ENCODE data around the gene GOLGA1. TPM values are rescaled to one million over a fixed set of nuclear protein-coding genes. Genes with fewer than 3 reads are reported as not detected.

Gene GOLGA1
- total and polyA plus RNA-seq, 12 donors = 13.0 to 30.2 (median 23.0) TPM

DNA sequence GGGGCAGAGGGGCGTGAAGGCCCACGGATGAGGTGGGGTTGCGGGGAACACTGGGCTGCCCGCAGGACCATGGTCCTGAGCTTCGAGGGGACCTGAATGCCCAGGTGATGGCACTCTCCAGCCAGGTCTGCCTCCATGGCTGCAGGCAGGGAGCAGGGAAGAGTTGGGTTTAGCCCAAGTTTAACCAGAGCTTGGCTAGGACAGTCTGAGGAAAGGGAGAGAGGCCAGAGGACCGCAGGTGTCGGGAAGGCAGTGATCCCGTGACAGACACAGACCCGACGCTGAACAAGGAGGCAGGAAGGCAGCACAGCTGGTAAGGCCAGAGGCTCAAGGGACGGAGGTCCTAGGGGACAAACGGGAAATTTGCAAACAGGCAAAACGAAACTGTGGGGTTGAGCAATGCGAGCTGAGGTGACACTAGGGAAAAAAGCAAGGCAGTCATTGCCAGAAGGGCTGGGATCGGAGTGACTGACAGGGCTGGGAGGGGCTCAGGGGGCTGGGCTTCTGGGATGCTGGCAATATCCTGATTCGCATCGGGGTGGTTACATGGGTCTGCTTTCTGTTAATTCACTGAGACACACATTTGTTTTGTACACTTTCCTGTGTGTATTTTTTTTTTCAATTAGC lies 53.9 kb downstream of the GOLGA1 start:
- no peaks in the 10 kb centered on the region for H3K9me3 ChIP-seq (replicated peaks in 1 of 3)
- intact Hi-C loops (cut with DNase I) = no loop called here
- H3K4me1 ChIP-seq (replicated peaks in 1 of 2) = no peaks in the 10 kb centered on the region
- 89 to 92% (median 90%) methylated on average over 17 of the region's 17 CpGs for WGBS, 4 donors
- no peak overlapping the region for H3K27ac ChIP-seq
- no peaks in the 10 kb centered on the region for H3K27me3 ChIP-seq
- H3K36me3 ChIP-seq (replicated peaks in 1 of 2) = peaks cover 0 to 85% of the 10 kb centered on the region in 2 donors
- DNase-seq = no peak
- H3K4me3 ChIP-seq = no peak overlapping the region
- TF ChIP-seq POLR2A (IDR thresholded peaks at IDR 0.05) = no peak
- TF ChIP-seq, protein P1, sequence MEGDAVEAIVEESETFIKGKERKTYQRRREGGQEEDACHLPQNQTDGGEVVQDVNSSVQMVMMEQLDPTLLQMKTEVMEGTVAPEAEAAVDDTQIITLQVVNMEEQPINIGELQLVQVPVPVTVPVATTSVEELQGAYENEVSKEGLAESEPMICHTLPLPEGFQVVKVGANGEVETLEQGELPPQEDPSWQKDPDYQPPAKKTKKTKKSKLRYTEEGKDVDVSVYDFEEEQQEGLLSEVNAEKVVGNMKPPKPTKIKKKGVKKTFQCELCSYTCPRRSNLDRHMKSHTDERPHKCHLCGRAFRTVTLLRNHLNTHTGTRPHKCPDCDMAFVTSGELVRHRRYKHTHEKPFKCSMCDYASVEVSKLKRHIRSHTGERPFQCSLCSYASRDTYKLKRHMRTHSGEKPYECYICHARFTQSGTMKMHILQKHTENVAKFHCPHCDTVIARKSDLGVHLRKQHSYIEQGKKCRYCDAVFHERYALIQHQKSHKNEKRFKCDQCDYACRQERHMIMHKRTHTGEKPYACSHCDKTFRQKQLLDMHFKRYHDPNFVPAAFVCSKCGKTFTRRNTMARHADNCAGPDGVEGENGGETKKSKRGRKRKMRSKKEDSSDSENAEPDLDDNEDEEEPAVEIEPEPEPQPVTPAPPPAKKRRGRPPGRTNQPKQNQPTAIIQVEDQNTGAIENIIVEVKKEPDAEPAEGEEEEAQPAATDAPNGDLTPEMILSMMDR (IDR thresholded peaks at IDR 0.05) = no peak

DNA sequence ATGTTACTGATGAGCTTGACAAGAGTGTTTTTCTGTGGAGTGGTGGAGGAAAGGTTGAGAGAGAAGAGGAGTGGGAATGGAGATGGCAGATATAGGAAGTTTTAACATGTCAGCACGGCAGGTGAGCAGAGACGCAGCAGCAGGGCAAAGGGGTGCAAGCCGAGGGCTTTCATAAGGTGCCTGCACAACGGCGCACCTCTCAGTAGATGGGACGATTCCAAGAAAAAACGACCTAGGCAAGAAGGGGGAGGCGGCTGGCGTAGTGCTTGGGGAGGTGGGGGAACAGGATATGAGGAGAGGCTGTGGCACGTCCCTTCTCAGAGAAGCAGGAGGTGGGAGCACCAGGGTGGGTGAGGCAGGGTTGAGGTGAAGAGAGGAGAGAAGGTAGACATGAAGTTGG lies 54.4 kb downstream of the GOLGA1 start:
- Histone ChIP-seq H3K9me3 (replicated peaks in 1 of 3) (no peaks in the 10 kb centered on the region), H3K4me3 (no peak overlapping the region), H3K27me3 (no peaks in the 10 kb centered on the region), H3K4me1 (replicated peaks in 1 of 2) (no peaks in the 10 kb centered on the region), H3K36me3 (replicated peaks in 1 of 2) (peaks cover 0 to 86% of the 10 kb centered on the region in 2 donors), H3K27ac (no peak overlapping the region)
- DNase-seq = no peak
- intact Hi-C loops (cut with DNase I) = no loop called here
- WGBS, 4 donors = 85 to 90% (median 88%) methylated on average over 10 of the region's 10 CpGs
- TF ChIP-seq, protein P1 (IDR thresholded peaks at IDR 0.05) = no peak
- no peak for TF ChIP-seq POLR2A (IDR thresholded peaks at IDR 0.05)

DNA sequence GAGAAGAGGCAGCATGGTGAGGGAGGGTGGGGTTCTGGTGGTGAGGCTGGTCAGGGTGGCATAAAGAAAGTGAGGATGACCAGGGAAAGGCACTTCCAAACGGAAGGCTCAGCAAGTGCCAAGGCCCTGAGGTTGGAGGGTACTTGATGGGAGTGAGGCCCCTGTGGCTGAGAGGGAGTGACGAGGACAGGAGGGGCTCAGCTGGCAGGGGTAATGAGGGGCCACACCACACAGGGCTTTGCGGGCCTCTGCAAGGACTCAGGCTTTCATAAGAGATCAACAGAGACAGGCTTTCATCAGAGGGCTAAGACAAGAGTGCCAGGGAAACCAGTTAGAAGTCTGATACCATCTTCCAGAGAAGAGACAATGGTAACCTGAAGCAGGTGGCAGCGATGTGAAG lies 55.3 kb downstream of the GOLGA1 start:
- WGBS, 4 donors = 93 to 98% (median 96%) methylated on average over 4 of the region's 4 CpGs
- no peak overlapping the region for H3K27ac ChIP-seq
- TF ChIP-seq, protein P1 (IDR thresholded peaks at IDR 0.05) = no peak
- no peak for TF ChIP-seq POLR2A (IDR thresholded peaks at IDR 0.05)
- intact Hi-C loops (cut with DNase I) = no loop called here
- H3K4me1 ChIP-seq (replicated peaks in 1 of 2) = no peaks in the 10 kb centered on the region
- H3K9me3 ChIP-seq (replicated peaks in 1 of 3) = no peaks in the 10 kb centered on the region
- peaks cover 0 to 86% of the 10 kb centered on the region in 2 donors for H3K36me3 ChIP-seq (replicated peaks in 1 of 2)
- H3K27me3 ChIP-seq = no peaks in the 10 kb centered on the region
- H3K4me3 ChIP-seq = no peak overlapping the region
- DNase-seq = no peak

DNA sequence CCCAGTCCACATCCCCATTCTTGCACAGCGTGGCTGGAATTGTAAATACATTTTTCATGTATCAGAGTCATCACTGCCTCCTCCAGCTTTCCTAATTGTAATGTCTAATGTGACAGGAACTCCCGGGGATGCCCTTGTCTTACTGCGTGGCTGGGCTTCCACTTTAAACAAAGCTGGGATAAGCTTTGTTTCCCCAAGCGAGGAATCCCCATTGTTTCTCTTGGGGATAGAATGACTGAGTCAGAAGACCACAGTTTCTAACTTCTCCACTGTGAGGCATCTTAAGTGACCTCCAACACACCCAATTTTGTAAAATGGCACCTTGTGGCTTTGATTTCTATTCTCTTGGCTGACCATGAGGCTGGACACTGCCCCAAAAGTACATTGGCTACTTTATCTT lies 56.5 kb downstream of the GOLGA1 start:
- Histone ChIP-seq H3K27ac (no peak overlapping the region), H3K9me3 (replicated peaks in 1 of 3) (no peaks in the 10 kb centered on the region), H3K27me3 (no peaks in the 10 kb centered on the region), H3K36me3 (replicated peaks in 1 of 2) (peaks cover 0 to 87% of the 10 kb centered on the region in 2 donors), H3K4me3 (no peak overlapping the region), H3K4me1 (replicated peaks in 1 of 2) (no peaks in the 10 kb centered on the region)
- TF ChIP-seq POLR2A (IDR thresholded peaks at IDR 0.05) = no peak
- TF ChIP-seq, protein P1 (IDR thresholded peaks at IDR 0.05) = no peak
- WGBS, 4 donors = 82 to 91% (median 86%) methylated on average over 4 of the region's 4 CpGs
- no peak for DNase-seq
- intact Hi-C loops (cut with DNase I) = no loop called here
